Hepatocyte (in vitro differentiated cells): Measurements from ENCODE around the gene NUDT7. TPM values are rescaled to one million over a fixed set of nuclear protein-coding genes. Genes with fewer than 3 reads are reported as not detected.

Source experiments
- DNase-seq: peaks from one replicate; pipeline ENCODE4 v3.0.0-alpha.2; 2016; ENCODE audit warnings: low spot score
- H2AFZ ChIP-seq: fragments of 200-600 bp; sonication (generic); 2 replicates; pipeline ENCODE4 v1.6.0; 2016; ENCODE audit warnings: antibody characterized with exemption, mild to moderate bottlenecking
- H3K27ac ChIP-seq: fragments of 200-600 bp; sonication (generic); 2 replicates; pipeline ENCODE4 v1.5.1; 2016; ENCODE audit warnings: mild to moderate bottlenecking
- H3K27me3 ChIP-seq: fragments of 200-600 bp; sonication (generic); 2 replicates; pipeline ENCODE4 v1.6.1; 2016
- H3K36me3 ChIP-seq: fragments of 200-600 bp; sonication (generic); replicated peaks from 2 replicates; pipeline ENCODE4 v1.5.1; 2016; ENCODE audit warnings: low read depth; ENCODE audit not compliant: insufficient read depth
- H3K4me1 ChIP-seq: fragments of 200-600 bp; sonication (generic); 2 replicates; pipeline ENCODE4 v1.5.1; 2016; ENCODE audit warnings: mild to moderate bottlenecking, moderate library complexity; ENCODE audit not compliant: insufficient read depth
- H3K4me2 ChIP-seq: fragments of 200-600 bp; sonication (generic); 2 replicates; pipeline ENCODE4 v1.6.0; 2016
- H3K4me3 ChIP-seq: fragments of 200-600 bp; sonication (generic); 2 replicates; pipeline ENCODE4 v1.5.1; 2016; ENCODE audit warnings: mild to moderate bottlenecking
- H3K79me2 ChIP-seq: fragments of 200-600 bp; sonication (generic); 2 replicates; pipeline ENCODE4 v1.6.0; 2017; ENCODE audit warnings: mild to moderate bottlenecking
- H3K9me2 ChIP-seq: fragments of 200-600 bp; sonication (generic); replicated peaks from 2 replicates; pipeline ENCODE4 v1.6.0; 2017; ENCODE audit warnings: mild to moderate bottlenecking; ENCODE audit not compliant: insufficient read depth
- H3K9me3 ChIP-seq: fragments of 200-600 bp; sonication (generic); 2 replicates; pipeline ENCODE4 v1.5.1; 2016; ENCODE audit warnings: low read depth, mild to moderate bottlenecking
- H4K20me1 ChIP-seq: fragments of 200-600 bp; sonication (generic); 2 replicates; pipeline ENCODE4 v1.6.0; 2016; ENCODE audit warnings: mild to moderate bottlenecking; ENCODE audit not compliant: insufficient read depth, poor library complexity, severe bottlenecking
- EZH2 ChIP-seq: fragments of 200-600 bp; sonication (generic); IDR thresholded peaks from 2 replicates; pipeline ENCODE4 v1.6.1; 2016; ENCODE audit warnings: antibody characterized with exemption, mild to moderate bottlenecking, borderline replicate concordance
- EZH2phosphoT487 ChIP-seq: fragments of 200-600 bp; sonication (generic); IDR thresholded peaks from one replicate; pipeline ENCODE4 v1.6.1; 2018; ENCODE audit warnings: antibody characterized with exemption, mild to moderate bottlenecking, low read depth, moderate library complexity; ENCODE audit not compliant: unreplicated experiment, severe bottlenecking
- WGBS: methylation state at CpG from one replicate; pipeline ENCODE4 v1.1.6; 2016; ENCODE audit warnings: low lambda C conversion rate; ENCODE audit errors: missing lambda C conversion rate; 5-methylcytosine and 5-hydroxymethylcytosine counted together
- polyA plus RNA-seq: library from polyadenylated mRNA; unstranded; fragments of >200 nt; fragmentation: Nextera tagmentation; extraction: Ambion mirVana; gene quantifications from 2 replicates; pipeline ENCODE4 v1.2.1, GENCODE V29; 2016
- total RNA-seq: library from RNA; depleted of rRNA; stranded (reverse); fragments of >200 nt; gene quantifications from 2 replicates; pipeline ENCODE4 v1.2.3, GENCODE V29; 2014
- TF ChIP-seq, protein P1 (sequence below): fragments of 200-600 bp; sonication (generic); IDR thresholded peaks from 2 replicates; pipeline ENCODE4 v1.5.1; 2016; ENCODE audit warnings: antibody characterized with exemption, mild to moderate bottlenecking; ENCODE audit not compliant: poor library complexity

NUDT7 gene
- total and polyA plus RNA-seq, 2 experiments from 2014 or later: 10.3 to 16.7 TPM

DNA sequence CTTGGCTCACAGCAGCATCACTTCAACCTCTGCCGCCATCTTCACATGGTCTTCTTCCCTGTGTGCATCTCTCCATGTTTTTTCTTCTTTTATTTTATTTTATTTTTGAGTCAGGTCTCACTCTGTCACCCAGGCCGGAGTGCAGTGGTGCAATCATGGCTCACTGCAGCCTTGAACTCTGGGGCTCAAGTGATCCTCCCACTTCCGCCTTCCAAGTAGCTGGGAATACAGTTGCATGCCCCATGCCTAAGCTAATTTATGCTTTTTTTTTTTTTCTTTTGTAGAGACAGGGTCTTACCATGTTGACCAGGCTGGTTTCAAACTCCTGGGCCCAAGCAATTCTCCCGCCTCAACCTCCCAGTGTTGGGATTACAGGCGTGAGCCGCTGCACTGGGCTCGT lies 1.9 kb downstream of the NUDT7 start:
- H3K9me3 ChIP-seq: no peaks in the 10 kb centered on the region
- DNase-seq: no peak
- WGBS: 97% methylated on average over 7 of the region's 7 CpGs
- no peak overlapping the region for H2AFZ ChIP-seq
- H3K4me1 ChIP-seq: peaks cover 5% of the 10 kb centered on the region
- no peaks in the 10 kb centered on the region for H3K79me2 ChIP-seq
- no peaks in the 10 kb centered on the region for H3K9me2 ChIP-seq
- H3K27me3 ChIP-seq: no peaks in the 10 kb centered on the region
- no peak overlapping the region for H3K27ac ChIP-seq
- no peaks in the 10 kb centered on the region for H4K20me1 ChIP-seq
- H3K4me3 ChIP-seq: no peak overlapping the region
- TF ChIP-seq, protein P1, sequence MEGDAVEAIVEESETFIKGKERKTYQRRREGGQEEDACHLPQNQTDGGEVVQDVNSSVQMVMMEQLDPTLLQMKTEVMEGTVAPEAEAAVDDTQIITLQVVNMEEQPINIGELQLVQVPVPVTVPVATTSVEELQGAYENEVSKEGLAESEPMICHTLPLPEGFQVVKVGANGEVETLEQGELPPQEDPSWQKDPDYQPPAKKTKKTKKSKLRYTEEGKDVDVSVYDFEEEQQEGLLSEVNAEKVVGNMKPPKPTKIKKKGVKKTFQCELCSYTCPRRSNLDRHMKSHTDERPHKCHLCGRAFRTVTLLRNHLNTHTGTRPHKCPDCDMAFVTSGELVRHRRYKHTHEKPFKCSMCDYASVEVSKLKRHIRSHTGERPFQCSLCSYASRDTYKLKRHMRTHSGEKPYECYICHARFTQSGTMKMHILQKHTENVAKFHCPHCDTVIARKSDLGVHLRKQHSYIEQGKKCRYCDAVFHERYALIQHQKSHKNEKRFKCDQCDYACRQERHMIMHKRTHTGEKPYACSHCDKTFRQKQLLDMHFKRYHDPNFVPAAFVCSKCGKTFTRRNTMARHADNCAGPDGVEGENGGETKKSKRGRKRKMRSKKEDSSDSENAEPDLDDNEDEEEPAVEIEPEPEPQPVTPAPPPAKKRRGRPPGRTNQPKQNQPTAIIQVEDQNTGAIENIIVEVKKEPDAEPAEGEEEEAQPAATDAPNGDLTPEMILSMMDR: no peak
- TF ChIP-seq EZH2phosphoT487: no peak
- no peak for TF ChIP-seq EZH2
- H3K4me2 ChIP-seq: no peak overlapping the region
- H3K36me3 ChIP-seq: no peaks in the 10 kb centered on the region

DNA sequence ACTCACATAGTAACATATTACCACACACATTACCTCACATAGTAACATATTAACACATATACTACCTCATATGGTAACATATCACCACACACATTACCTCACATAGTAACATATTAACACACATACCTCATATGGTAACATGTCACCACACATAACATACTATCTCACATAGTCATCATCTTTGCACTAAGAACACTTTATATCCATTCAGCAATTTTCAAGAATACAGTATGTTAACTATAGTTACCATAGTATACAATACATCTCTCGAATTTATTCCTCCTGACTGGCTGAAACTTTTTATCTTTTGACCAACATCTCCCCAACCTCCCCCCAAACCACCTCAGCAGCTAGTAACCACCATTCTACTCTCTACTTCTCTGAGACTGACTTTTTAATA lies 7.6 kb downstream of the NUDT7 start:
- no peak overlapping the region for H2AFZ ChIP-seq
- H3K9me3 ChIP-seq: no peaks in the 10 kb centered on the region
- no peak overlapping the region for H3K4me2 ChIP-seq
- no peaks in the 10 kb centered on the region for H3K4me1 ChIP-seq
- no peaks in the 10 kb centered on the region for H3K27me3 ChIP-seq
- no peak overlapping the region for H3K27ac ChIP-seq
- no peak overlapping the region for H3K4me3 ChIP-seq
- no peaks in the 10 kb centered on the region for H3K79me2 ChIP-seq
- H3K36me3 ChIP-seq: no peaks in the 10 kb centered on the region
- H3K9me2 ChIP-seq: no peaks in the 10 kb centered on the region
- TF ChIP-seq, protein P1: no peak
- TF ChIP-seq EZH2: no peak
- no peak for TF ChIP-seq EZH2phosphoT487
- WGBS: 6% methylated on average over 1 of the region's 1 CpG
- DNase-seq: no peak
- no peaks in the 10 kb centered on the region for H4K20me1 ChIP-seq

DNA sequence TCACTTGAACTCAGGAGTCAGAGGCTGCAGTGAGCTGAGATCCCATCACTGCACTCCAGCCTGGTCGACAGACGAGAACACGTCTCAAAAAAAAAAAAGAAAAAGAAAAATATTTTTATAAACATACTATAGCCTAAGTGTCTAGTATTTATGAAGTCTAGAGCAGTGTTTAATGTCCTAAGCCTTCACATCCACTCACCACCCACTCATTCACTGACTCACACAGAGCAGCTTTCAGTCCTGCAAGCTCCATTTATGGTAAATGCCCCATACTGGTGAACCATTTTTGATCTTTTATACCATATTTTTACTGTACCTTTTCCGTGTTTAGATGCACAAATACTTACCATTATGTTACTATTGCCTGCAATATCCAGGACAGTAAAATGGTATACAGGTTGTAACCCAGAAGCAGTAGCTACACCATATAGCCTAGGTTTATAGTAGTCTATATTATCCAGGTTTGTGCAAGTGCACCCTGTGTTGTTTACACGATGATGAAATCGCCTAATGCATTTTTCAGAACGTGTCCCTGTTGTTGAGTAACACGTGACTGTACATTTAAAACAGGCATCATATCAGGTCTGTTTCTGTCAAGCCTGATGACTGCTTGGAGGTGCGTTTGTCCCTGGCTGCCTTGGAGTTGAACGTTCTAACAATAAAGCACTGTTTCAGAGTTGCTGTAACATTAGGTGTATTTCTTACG lies 10.1 kb downstream of the NUDT7 start:
- Histone ChIP-seq H3K79me2 (no peaks in the 10 kb centered on the region), H3K4me1 (no peaks in the 10 kb centered on the region), H3K36me3 (no peaks in the 10 kb centered on the region), H2AFZ (no peak overlapping the region), H3K4me2 (no peak overlapping the region), H4K20me1 (no peaks in the 10 kb centered on the region), H3K9me2 (no peaks in the 10 kb centered on the region), H3K4me3 (no peak overlapping the region), H3K9me3 (no peaks in the 10 kb centered on the region), H3K27me3 (no peaks in the 10 kb centered on the region), H3K27ac (no peak overlapping the region)
- TF ChIP-seq EZH2phosphoT487 (no peak), EZH2 (no peak)
- TF ChIP-seq, protein P1: no peak
- no peak for DNase-seq
- 83% methylated on average over 11 of the region's 11 CpGs for WGBS

DNA sequence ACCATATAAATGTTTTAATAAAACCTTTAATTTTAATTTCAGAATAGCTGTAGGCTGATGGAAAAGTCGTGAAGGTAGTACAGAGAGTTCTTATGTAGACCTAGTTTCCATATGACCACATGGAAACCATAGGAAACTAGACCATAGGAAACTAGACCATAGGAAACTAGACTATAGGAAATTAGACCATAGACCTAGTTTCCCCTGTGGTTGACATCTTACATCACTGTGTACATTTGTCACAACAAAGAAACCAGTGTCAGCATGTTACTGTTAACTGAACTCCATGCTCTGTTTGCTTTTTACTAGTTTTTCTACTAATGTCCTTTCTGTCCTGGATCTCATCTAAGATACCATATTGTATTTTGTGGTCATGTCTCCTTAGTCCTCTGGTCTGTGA lies 14.6 kb downstream of the NUDT7 start:
- no peak overlapping the region for H3K4me3 ChIP-seq
- TF ChIP-seq, protein P1: no peak
- no peak for TF ChIP-seq EZH2phosphoT487
- TF ChIP-seq EZH2: no peak
- no peak for DNase-seq
- no peaks in the 10 kb centered on the region for H3K9me2 ChIP-seq
- no peaks in the 10 kb centered on the region for H4K20me1 ChIP-seq
- no peaks in the 10 kb centered on the region for H3K36me3 ChIP-seq
- no peaks in the 10 kb centered on the region for H3K9me3 ChIP-seq
- H3K27me3 ChIP-seq: no peaks in the 10 kb centered on the region
- no peaks in the 10 kb centered on the region for H3K4me1 ChIP-seq
- H3K4me2 ChIP-seq: no peak overlapping the region
- H3K27ac ChIP-seq: no peak overlapping the region
- WGBS: 84% methylated on average over 1 of the region's 1 CpG
- H3K79me2 ChIP-seq: no peaks in the 10 kb centered on the region
- no peak overlapping the region for H2AFZ ChIP-seq
